Erythroblast (primary cell): ENCODE data around the gene GPRIN3.

Experiments used
- GATA1 ChIP-seq: IDR thresholded peaks from 2 replicates; pipeline ENCODE4 v1.6.1; 2011; ENCODE audit warnings: low read depth, mild to moderate bottlenecking, control low read depth, low read length, moderate library complexity
- POLR2A ChIP-seq: IDR thresholded peaks from 2 replicates; pipeline ENCODE4 v1.6.1; 2011; ENCODE audit warnings: mild to moderate bottlenecking, low read length

- TF ChIP-seq POLR2A = no peak
- no peak for TF ChIP-seq GATA1
Observed at GRCh38 chr4:89300060-89300459, 7.5 kb downstream of the GPRIN3 start.
